Stomach (tissue), 9 donors: ENCODE results near the gene SRP68. TPM values are rescaled to one million over a fixed set of nuclear protein-coding genes. Genes with fewer than 3 reads are reported as not detected.

ENCODE experiments used
- DNase-seq, 2 donors: peaks; one replicate each; pipeline versions ENCODE4 v3.0.0 to v3.0.0-alpha.2; 2013 to 2019
- H3K27ac ChIP-seq, 5 donors: fragments of 200-600 bp in 4 of 5; sonication (generic) in 4 of 5; one replicate each; pipeline ENCODE4 v1.5.1; 2013 to 2019; ENCODE audit warnings: mild to moderate bottlenecking in 1 of 5, moderate library complexity in 1 of 5
- H3K27me3 ChIP-seq, 3 donors: fragments of 200-600 bp; sonication (generic); one replicate each; pipeline ENCODE4 v1.5.1; 2017 to 2019; ENCODE audit warnings: mixed run types in 1 of 3
- H3K36me3 ChIP-seq, 4 donors: fragments of 200-600 bp; sonication (generic); 1 replicate in 3 of 4; 2 replicates in 1 of 4; pipeline ENCODE4 v1.5.1; 2016 to 2019
- H3K4me1 ChIP-seq, 4 donors: fragments of 200-600 bp; sonication (generic); one replicate each; pipeline ENCODE4 v1.5.1; 2016 to 2019
- H3K4me3 ChIP-seq, 4 donors: fragments of 200-600 bp; sonication (generic) in 3 of 4; one replicate each; pipeline ENCODE4 v1.5.1; 2016 to 2019; ENCODE audit warnings: mild to moderate bottlenecking in 1 of 4
- H3K9me3 ChIP-seq, 4 donors: fragments of 200-600 bp; sonication (generic); one replicate each; pipeline ENCODE4 v1.5.1; 2016 to 2019
- CTCF ChIP-seq, 7 experiments: fragments of 450-650 bp in 4 of 7; fragments of 200-600 bp in 3 of 7; sonication (generic) in 3 of 7; IDR thresholded peaks; one replicate each; pipeline ENCODE4 v1.5.1; 2016 to 2019; ENCODE audit warnings: antibody characterized with exemption in 7 of 7, control low read depth in 2 of 7, mild to moderate bottlenecking in 1 of 7
- EP300 ChIP-seq: sonication (generic); formaldehyde crosslinking; IDR thresholded peaks from one replicate; pipeline ENCODE4 v1.6.1; 2017; ENCODE audit warnings: antibody characterized with exemption
- POLR2A ChIP-seq, 4 donors: fragments of 450-650 bp; IDR thresholded peaks; one replicate each; pipeline ENCODE4 v1.6.1; 2016; ENCODE audit warnings: antibody characterized with exemption in 4 of 4, control low read depth in 2 of 4, mild to moderate bottlenecking in 1 of 4, moderate library complexity in 1 of 4
- POLR2AphosphoS5 ChIP-seq, 3 donors: sonication (generic); formaldehyde crosslinking; IDR thresholded peaks; one replicate each; pipeline ENCODE4 v1.6.1; 2016; ENCODE audit warnings: antibody characterized with exemption in 3 of 3
- WGBS, 5 donors: extraction: QIAGEN DNeasy Blood & Tissue Kit in 3 of 5; methylation state at CpG; one replicate each; pipeline versions ENCODE4 v1.1.5 to v1.1.7; 2013 to 2018; 5-methylcytosine and 5-hydroxymethylcytosine counted together
- intact Hi-C: fragments of 100-400 bp; cut with DNase I; formaldehyde crosslinking; loops from one replicate; pipeline ENCODE4 v1.15.1; 2023; ENCODE audit warnings: low total_unique reads
- polyA plus RNA-seq, 3 donors: library from polyadenylated mRNA; stranded (reverse); fragments of 200-250 nt; gene quantifications; one replicate each; pipeline ENCODE4 v1.2.3, GENCODE V29; 2013
- total RNA-seq, 5 donors: library from RNA; depleted of rRNA; stranded (reverse); fragments of >200 nt; gene quantifications; one replicate each; pipeline versions ENCODE4 v1.1.0 to v1.2.3, GENCODE V29; 2014 to 2016
- donor health status: healthy with polysubstance abuse.
- donor health status: Bipolar disorder and iron deficiency.
- donor health status: healthy.

The SRP68 gene
- total and polyA plus RNA-seq, 8 donors = 24.6 to 49.8 (median 42.9) TPM

DNA sequence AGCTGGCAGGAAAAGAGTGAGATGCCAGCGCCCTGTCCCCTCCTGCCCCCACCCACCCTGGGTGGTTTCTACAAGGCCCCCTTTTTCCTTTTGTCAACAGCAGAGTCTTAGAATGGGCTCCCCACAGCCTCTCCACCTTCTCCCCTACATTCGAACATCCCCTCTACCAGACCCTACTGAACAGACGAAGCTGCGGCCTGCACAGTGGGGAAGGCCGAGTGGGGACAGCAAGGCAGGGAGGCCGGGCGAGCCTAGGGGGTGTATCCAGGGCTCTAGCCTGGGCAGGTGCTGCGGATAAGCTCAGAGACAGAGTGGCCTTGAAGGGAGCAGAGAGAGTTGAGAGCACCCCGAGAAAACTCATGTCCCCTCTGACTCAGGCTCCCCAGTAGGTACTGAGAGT lies 14.1 kb upstream of the SRP68 start:
- no peaks in the 10 kb centered on the region for H3K9me3 ChIP-seq
- H3K27ac ChIP-seq = no peak overlapping the region
- no peak overlapping the region for H3K4me3 ChIP-seq
- H3K27me3 ChIP-seq = no peaks in the 10 kb centered on the region
- H3K4me1 ChIP-seq = no peaks in the 10 kb centered on the region
- peaks cover 89 to 94% (median 92%) of the 10 kb centered on the region in 4 donors for H3K36me3 ChIP-seq
- intact Hi-C loops = no loop called here
- TF ChIP-seq POLR2A (IDR thresholded peaks at IDR 0.05) (no peak), EP300 (no peak), CTCF (IDR thresholded peaks at IDR 0.05) (no peak), POLR2AphosphoS5 (IDR thresholded peaks at IDR 0.05) (no peak)
- no peak for DNase-seq
- 95 to 100% (median 97%) methylated on average over 7 to 9 of the region's 9 CpGs for WGBS, 5 donors

DNA sequence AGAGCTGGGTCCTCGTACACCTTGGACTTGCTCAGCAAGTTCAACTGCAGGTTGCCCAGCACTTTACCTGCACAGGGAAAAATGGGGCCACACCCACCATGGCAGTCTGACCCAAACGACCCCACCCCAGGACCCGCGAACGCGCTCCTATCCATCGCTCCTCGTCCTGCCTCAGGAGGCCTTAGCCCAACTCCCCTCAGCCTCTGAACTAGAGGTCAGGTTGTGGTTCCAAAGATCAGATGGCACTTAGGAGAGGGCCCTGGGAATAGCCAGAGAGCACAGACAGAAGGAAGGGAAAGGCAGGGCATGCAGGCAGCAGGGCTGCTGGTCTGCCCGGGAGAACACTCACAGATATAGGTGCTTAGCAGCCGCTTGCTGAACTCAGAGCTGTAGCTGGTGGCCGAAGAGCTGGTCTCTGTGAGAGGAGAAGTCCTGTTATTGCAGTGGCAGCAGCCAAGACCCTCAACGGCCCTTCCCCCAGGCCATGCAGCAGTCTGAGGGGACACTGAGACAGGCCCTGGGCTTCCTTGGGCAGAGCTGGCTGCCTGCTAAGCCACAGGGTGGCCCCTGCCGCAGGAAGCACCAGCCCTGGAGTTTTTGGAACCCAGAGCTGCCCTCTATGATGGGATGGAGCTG lies 13.5 kb upstream of the SRP68 start:
- H3K27me3 ChIP-seq = no peaks in the 10 kb centered on the region
- no peak overlapping the region for H3K4me3 ChIP-seq
- H3K4me1 ChIP-seq = peaks cover 0 to 1% (median 0%) of the 10 kb centered on the region in 4 donors
- DNase-seq = no peak
- TF ChIP-seq CTCF (IDR thresholded peaks at IDR 0.05) (no peak), POLR2AphosphoS5 (IDR thresholded peaks at IDR 0.05) (no peak), EP300 (no peak)
- peaks cover 84 to 89% (median 87%) of the 10 kb centered on the region in 4 donors for H3K36me3 ChIP-seq
- 83 to 90% (median 85%) methylated on average over 12 to 13 of the region's 13 CpGs for WGBS, 5 donors
- intact Hi-C loops = no loop called here
- no peaks in the 10 kb centered on the region for H3K9me3 ChIP-seq
- H3K27ac ChIP-seq = no peak overlapping the region

- TF ChIP-seq EP300 = no peak
- no peak for TF ChIP-seq POLR2A (IDR thresholded peaks at IDR 0.05)
- TF ChIP-seq POLR2AphosphoS5 (IDR thresholded peaks at IDR 0.05) = no peak
- TF ChIP-seq CTCF (IDR thresholded peaks at IDR 0.05) = no peak
- no peak for DNase-seq
- no peak overlapping the region for H3K4me3 ChIP-seq
- 75 to 85% (median 82%) methylated on average over 10 to 17 of the region's 17 CpGs for WGBS, 5 donors
- H3K9me3 ChIP-seq = no peaks in the 10 kb centered on the region
- peaks cover 0 to 5% (median 1%) of the 10 kb centered on the region in 3 donors for H3K27me3 ChIP-seq
- no peak overlapping the region for H3K27ac ChIP-seq
- peaks cover 78 to 82% (median 80%) of the 10 kb centered on the region in 4 donors for H3K36me3 ChIP-seq
- peaks cover under 1 to 8% (median 5%) of the 10 kb centered on the region in 4 donors for H3K4me1 ChIP-seq
- intact Hi-C loops = no loop called here
Observed at GRCh38 chr17:76085066-76085730, 12.9 kb upstream of the SRP68 start.

- peaks cover 62 to 67% (median 65%) of the 10 kb centered on the region in 4 donors for H3K36me3 ChIP-seq
- no peak overlapping the region for H3K27ac ChIP-seq
- DNase-seq = no peak
- TF ChIP-seq CTCF (IDR thresholded peaks at IDR 0.05) (no peak), POLR2A (IDR thresholded peaks at IDR 0.05) (no peak), EP300 (no peak), POLR2AphosphoS5 (IDR thresholded peaks at IDR 0.05) (no peak)
- WGBS, 5 donors = 79 to 89% (median 83%) methylated on average over 8 to 15 of the region's 15 CpGs
- intact Hi-C loops = no loop called here
- H3K27me3 ChIP-seq = peaks cover 0 to 21% (median 13%) of the 10 kb centered on the region in 3 donors
- H3K9me3 ChIP-seq = no peaks in the 10 kb centered on the region
- peaks cover 7 to 18% (median 15%) of the 10 kb centered on the region in 4 donors for H3K4me1 ChIP-seq
- no peak overlapping the region for H3K4me3 ChIP-seq
Observed at GRCh38 chr17:76083536-76084182, 11.3 kb upstream of the SRP68 start.
